Hepatic stellate cell (primary cell): ENCODE data around the gene FOSL1.
A peak's percentile ranks its signal among the peaks of the same experiment; 100 is the strongest.

Source experiments
- DNase-seq: peaks from one replicate; pipeline ENCODE4 v3.0.0; 2011; ENCODE audit warnings: low spot score

FOSL1 gene

GRCh38 chr11:65863889-65864705, 36.1 kb downstream of the FOSL1 start:
- DNase-seq, result no peak

- DNase-seq, result no peak
Observed at GRCh38 chr11:65862941-65863888, 37.0 kb downstream of the FOSL1 start.

- DNase-seq, result no peak
Observed at GRCh38 chr11:65862191-65862735, 37.9 kb downstream of the FOSL1 start.

- no peak for DNase-seq
Observed at GRCh38 chr11:65861533-65862183, 38.5 kb downstream of the FOSL1 start.

GRCh38 chr11:65861165-65861505, 39.1 kb downstream of the FOSL1 start:
- no peak for DNase-seq

GRCh38 chr11:65860278-65861164, 39.7 kb downstream of the FOSL1 start, which contains the start of gene MUS81:
Gene MUS81 (plus strand): TSS chr11:65860433. CDS start chr11:65860754, 321 bp downstream.
- peak; percentile 96 for DNase-seq

- no peak for DNase-seq
Observed at GRCh38 chr11:65859812-65860277, 40.3 kb downstream of the FOSL1 start.

- DNase-seq, result peak; percentile 97
Observed at GRCh38 chr11:65859095-65859811, 40.9 kb downstream of the FOSL1 start.

- DNase-seq, result no peak
Observed at GRCh38 chr11:65858681-65859087, 41.5 kb downstream of the FOSL1 start.

- DNase-seq, result peak; percentile 94
Observed at GRCh38 chr11:65857853-65858680, 42.1 kb downstream of the FOSL1 start, which contains the start of gene CFL1. Gene CFL1 (minus strand): TSS chr11:65858180. CDS start chr11:65858099, 81 bp downstream.

- DNase-seq, result no peak
Observed at GRCh38 chr11:65857500-65857852, 42.7 kb downstream of the FOSL1 start.

GRCh38 chr11:65856689-65857499, 43.3 kb downstream of the FOSL1 start:
- DNase-seq, result peak; percentile 78

GRCh38 chr11:65855927-65856363, 44.2 kb downstream of the FOSL1 start:
- no peak for DNase-seq

- no peak for DNase-seq
Observed at GRCh38 chr11:65854852-65855837, 45.0 kb downstream of the FOSL1 start.

GRCh38 chr11:65854161-65854592, 46.0 kb downstream of the FOSL1 start:
- DNase-seq, result no peak

- no peak for DNase-seq
Observed at GRCh38 chr11:65853246-65853979, 46.8 kb downstream of the FOSL1 start.
